IMR-90 (cell line): ENCODE results near the gene DMAC2. TPM values are rescaled to one million over a fixed set of nuclear protein-coding genes. Genes with fewer than 3 reads are reported as not detected.
A peak's percentile ranks its signal among the peaks of the same experiment; 100 is the strongest.

ENCODE experiments used
- ATAC-seq: fragments of 200-7000 bp; cut with Tn5 transposase; 2 replicates; pipeline ENCODE4 v1.9.1; 2020; ENCODE audit warnings: low read depth, mild to moderate bottlenecking, moderate library complexity
- BruUV-seq: library from RNA; stranded (reverse); fragments of 400-500 nt; replicated peaks from 2 replicates; lab custom pipeline; 2021; lab: Mats Ljungman, UMichigan
- CTCF ChIA-PET: fragments of 300-600 bp; formaldehyde crosslinking; extraction: SDS; loops from one replicate; lab custom pipeline; 2021; ENCODE audit warnings: antibody characterized with exemption; lab: Yijun Ruan, JAX
- POLR2A ChIA-PET: fragments of 300-600 bp; sonication (Branson Sonifier 250); formaldehyde crosslinking; loops from one replicate; lab custom pipeline; 2022; ENCODE audit warnings: antibody characterized with exemption; ENCODE audit not compliant: unreplicated experiment; lab: Charles Lee
- DNase-seq: peaks from one replicate; pipeline ENCODE4 v3.0.0; 2013
- H2AFZ ChIP-seq: replicated peaks from 2 replicates; pipeline ENCODE3; 2013; ENCODE audit warnings: low read length, mild to moderate bottlenecking; ENCODE audit not compliant: poor library complexity
- H2AK5ac ChIP-seq: 2 replicates; pipeline ENCODE4 v1.6.1; 2013; ENCODE audit warnings: low read depth, low read length, inconsistent platforms
- H2AK9ac ChIP-seq: replicated peaks from 2 replicates; pipeline ENCODE3; 2013; ENCODE audit warnings: mild to moderate bottlenecking, low read depth, low read length, moderate library complexity; ENCODE audit not compliant: poor library complexity
- H2BK120ac ChIP-seq: 2 replicates; pipeline ENCODE4 v1.6.1; 2013; ENCODE audit warnings: low read depth, low read length, inconsistent platforms
- H2BK15ac ChIP-seq: 3 replicates; pipeline ENCODE4 v1.6.1; 2013; ENCODE audit warnings: low read depth, low read length, inconsistent platforms
- H2BK20ac ChIP-seq: 2 replicates; pipeline ENCODE4 v1.6.1; 2013; ENCODE audit warnings: low read depth, mild to moderate bottlenecking, inconsistent platforms, low read length, moderate library complexity
- H2BK5ac ChIP-seq: 2 replicates; pipeline ENCODE4 v1.6.1; 2013; ENCODE audit warnings: mild to moderate bottlenecking, low read depth, low read length, inconsistent platforms; ENCODE audit not compliant: poor library complexity, severe bottlenecking
- H3K14ac ChIP-seq: replicated peaks from 2 replicates; pipeline ENCODE4 v1.6.1; 2013; ENCODE audit warnings: low read depth, low read length, inconsistent platforms
- H3K18ac ChIP-seq: 2 replicates; pipeline ENCODE4 v1.6.1; 2013; ENCODE audit warnings: low read depth, low read length, control low read depth
- H3K23ac ChIP-seq: 2 replicates; pipeline ENCODE4 v1.6.1; 2013; ENCODE audit warnings: low read depth, low read length, inconsistent platforms
- H3K27ac ChIP-seq: 2 replicates; pipeline ENCODE4 v1.5.1; 2013; ENCODE audit warnings: mild to moderate bottlenecking, control low read depth, low read length; ENCODE audit not compliant: insufficient read depth
- H3K27me3 ChIP-seq: 2 replicates; pipeline ENCODE4 v1.6.1; 2013; ENCODE audit warnings: low read length; ENCODE audit not compliant: control insufficient read depth, insufficient read depth
- H3K36me3 ChIP-seq: 2 replicates; pipeline ENCODE4 v1.6.1; 2013; ENCODE audit warnings: low read length, mixed read lengths; ENCODE audit not compliant: control insufficient read depth, insufficient read depth
- H3K4ac ChIP-seq: 2 replicates; pipeline ENCODE4 v1.6.1; 2013; ENCODE audit warnings: low read depth, low read length, inconsistent platforms
- H3K4me1 ChIP-seq: 2 replicates; pipeline ENCODE4 v1.6.1; 2013; ENCODE audit warnings: low read length, mixed read lengths; ENCODE audit not compliant: control insufficient read depth, insufficient read depth
- H3K4me2 ChIP-seq: 2 replicates; pipeline ENCODE4 v1.6.1; 2013; ENCODE audit warnings: low read depth, mild to moderate bottlenecking, control low read depth, low read length, moderate library complexity
- H3K4me3 ChIP-seq: 2 replicates; pipeline ENCODE4 v1.5.1; 2013; ENCODE audit warnings: low read depth, mild to moderate bottlenecking, control low read depth, low read length, moderate library complexity; ENCODE audit not compliant: insufficient read depth
- H3K56ac ChIP-seq: 2 replicates; pipeline ENCODE4 v1.6.1; 2013; ENCODE audit warnings: low read length, inconsistent platforms; ENCODE audit not compliant: insufficient read depth; ENCODE audit errors: extremely low read depth
- H3K79me1 ChIP-seq, 2 experiments: 2 replicates each; pipeline ENCODE4 v1.6.1; 2013; ENCODE audit warnings: low read length in 2 of 2, inconsistent platforms in 1 of 2, low read depth in 1 of 2
- H3K9ac ChIP-seq: 2 replicates; pipeline ENCODE4 v1.6.1; 2013; ENCODE audit warnings: low read depth, low read length, control low read depth
- H3K9me1 ChIP-seq: 2 replicates; pipeline ENCODE4 v1.6.1; 2013; ENCODE audit warnings: low read length, inconsistent platforms; ENCODE audit not compliant: insufficient read depth
- H3K9me3 ChIP-seq: 2 replicates; pipeline ENCODE4 v1.6.1; 2013; ENCODE audit warnings: low read length; ENCODE audit not compliant: control insufficient read depth, insufficient read depth
- H4K20me1 ChIP-seq: 2 replicates; pipeline ENCODE4 v1.6.1; 2013; ENCODE audit warnings: low read length, inconsistent platforms; ENCODE audit not compliant: insufficient read depth
- H4K5ac ChIP-seq: 2 replicates; pipeline ENCODE4 v1.6.1; 2013; ENCODE audit warnings: mild to moderate bottlenecking, low read depth, low read length, control low read depth
- H4K8ac ChIP-seq, 2 experiments: 2 replicates each; pipeline ENCODE4 v1.6.1; 2013; ENCODE audit warnings: low read depth in 2 of 2, low read length in 2 of 2, control low read depth in 1 of 2, inconsistent platforms in 1 of 2
- H4K91ac ChIP-seq: 2 replicates; pipeline ENCODE4 v1.6.1; 2013; ENCODE audit warnings: low read depth, low read length, inconsistent platforms; ENCODE audit not compliant: insufficient read depth
- BHLHE40 ChIP-seq: fragments of 150-350 bp; IDR thresholded peaks from 2 replicates; pipeline ENCODE4 v1.6.1; 2016; ENCODE audit warnings: mild to moderate bottlenecking, low read depth, low read length
- CEBPB ChIP-seq: IDR thresholded peaks from 2 replicates; pipeline ENCODE4 v1.6.1; 2012; ENCODE audit warnings: low read depth, low read length, improper control_type of control experiment
- CHD1 ChIP-seq: IDR thresholded peaks from 2 replicates; pipeline ENCODE4 v1.6.1; 2012; ENCODE audit warnings: low read depth, low read length, improper control_type of control experiment
- ELK1 ChIP-seq: fragments of 150-350 bp; IDR thresholded peaks from 2 replicates; pipeline ENCODE4 v1.6.1; 2016; ENCODE audit warnings: low read depth, mild to moderate bottlenecking, low read length, moderate library complexity, borderline replicate concordance
- FOS ChIP-seq: fragments of 150-350 bp; IDR thresholded peaks from 2 replicates; pipeline ENCODE4 v1.6.1; 2016; ENCODE audit warnings: low read depth, low read length
- MAFK ChIP-seq: IDR thresholded peaks from 2 replicates; pipeline ENCODE4 v1.6.1; 2012; ENCODE audit warnings: low read depth, low read length, improper control_type of control experiment
- MAZ ChIP-seq: IDR thresholded peaks from 2 replicates; pipeline ENCODE4 v1.6.1; 2012; ENCODE audit warnings: low read depth, mild to moderate bottlenecking, low read length, improper control_type of control experiment, moderate library complexity, borderline replicate concordance
- MXI1 ChIP-seq: IDR thresholded peaks from 2 replicates; pipeline ENCODE4 v1.6.1; 2012; ENCODE audit warnings: low read depth, mild to moderate bottlenecking, low read length, moderate library complexity, borderline replicate concordance
- NFE2L2 ChIP-seq: fragments of 150-350 bp; IDR thresholded peaks from 2 replicates; pipeline ENCODE4 v1.6.1; 2016; ENCODE audit warnings: low read depth, mild to moderate bottlenecking, low read length
- POLR2A ChIP-seq: IDR thresholded peaks from 2 replicates; pipeline ENCODE4 v1.6.1; 2012; ENCODE audit warnings: mild to moderate bottlenecking, low read depth, low read length
- RAD21 ChIP-seq: IDR thresholded peaks from 2 replicates; pipeline ENCODE4 v1.6.1; 2012; ENCODE audit warnings: low read length, improper control_type of control experiment
- RCOR1 ChIP-seq: IDR thresholded peaks from 2 replicates; pipeline ENCODE4 v1.6.1; 2012; ENCODE audit warnings: mild to moderate bottlenecking, low read length, improper control_type of control experiment; ENCODE audit not compliant: insufficient replicate concordance
- RFX5 ChIP-seq: IDR thresholded peaks from 2 replicates; pipeline ENCODE4 v1.8.0; 2012; ENCODE audit warnings: low read depth, mild to moderate bottlenecking, low read length, moderate library complexity
- SMC3 ChIP-seq: fragments of 150-350 bp; IDR thresholded peaks from 2 replicates; pipeline ENCODE4 v1.6.1; 2016; ENCODE audit warnings: low read depth, mild to moderate bottlenecking, antibody characterized with exemption, low read length, moderate library complexity
- USF2 ChIP-seq: fragments of 150-350 bp; IDR thresholded peaks from 2 replicates; pipeline ENCODE4 v1.6.1; 2017; ENCODE audit warnings: mild to moderate bottlenecking, antibody characterized with exemption, low read length, low read depth
- WGBS, 2 experiments: methylation state at CpG; one replicate each; pipeline versions ENCODE4 v1.1.5 to v1.1.7; 2013; ENCODE audit warnings: missing lambda C conversion rate in 2 of 2; ENCODE audit not compliant: insufficient read length in 1 of 2; ENCODE audit errors: extremely low coverage in 2 of 2; 5-methylcytosine and 5-hydroxymethylcytosine counted together
- dilution Hi-C: fragments of 300-500 bp; cut with HindIII; formaldehyde crosslinking; loops from one replicate; pipeline ENCODE4 v1.14.3; 2018; ENCODE audit warnings: low sequenced_read_pairs; ENCODE audit not compliant: unreplicated experiment
- in situ Hi-C: fragments of 300-500 bp; cut with MboI; formaldehyde crosslinking; loops from 3 replicates; pipeline ENCODE4 v1.14.3; 2019; ENCODE audit warnings: low sequenced_read_pairs, inconsistent platforms, mixed read lengths
- intact Hi-C: fragments of 100-400 bp; cut with micrococcal nuclease; formaldehyde crosslinking; loops from 2 replicates; pipeline ENCODE4 v1.10.0; 2022
- polyA plus RNA-seq, 3 experiments: library from polyadenylated mRNA; depleted of rRNA; stranded (reverse); fragments of >200 nt; gene quantifications; 2 replicates each; pipeline ENCODE4 v1.2.3, GENCODE V29; 2012; ENCODE audit warnings: low replicate concordance in 1 of 3
- total RNA-seq: library from RNA; depleted of rRNA; stranded (reverse); fragments of >200 nt; gene quantifications from 2 replicates; pipeline ENCODE4 v1.2.3, GENCODE V29; 2012
- TF ChIP-seq, protein P1 (sequence below): conservative IDR thresholded peaks from 2 replicates; pipeline ENCODE4 v1.5.1; 2012; ENCODE audit warnings: mild to moderate bottlenecking, low read depth, low read length, improper control_type of control experiment

Gene DMAC2
- total and polyA plus RNA-seq, 2 of the 4 experiments (the other 2 are of a cell fraction): 52.5 to 72.2 TPM

DNA sequence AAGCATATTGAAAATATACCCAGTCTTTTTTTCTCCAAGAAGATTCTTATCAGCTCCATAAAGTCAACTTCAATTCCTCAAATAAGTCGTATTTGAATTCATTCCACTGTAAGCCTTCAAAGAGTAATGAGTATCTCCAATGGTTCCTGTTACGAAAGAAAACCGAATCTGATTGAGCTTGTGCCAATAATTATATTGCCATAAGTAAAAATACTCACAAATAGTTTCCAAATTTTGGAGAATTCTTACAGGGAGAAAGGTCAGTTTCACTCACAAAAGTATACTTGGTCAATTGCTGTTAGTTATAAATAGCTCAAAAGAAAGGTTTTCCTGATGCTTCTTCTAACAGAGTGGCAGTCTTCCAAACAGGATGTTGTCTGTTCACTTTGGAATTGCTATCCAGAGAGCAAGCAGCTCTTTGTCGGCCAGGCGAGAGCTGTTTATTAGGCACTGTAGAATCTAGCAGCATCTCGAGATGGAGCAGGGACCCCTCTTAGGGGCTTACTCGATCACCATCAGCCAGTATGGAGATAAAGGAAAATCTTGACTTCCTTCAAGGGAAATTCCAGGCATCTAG is 16.7 kb upstream of the DMAC2 start:
- POLR2A ChIA-PET: no interaction called here
- peak overlapping the region; percentile 39; the same call in 1 of the 2 replicates for H2BK120ac ChIP-seq
- H4K8ac ChIP-seq: no peak overlapping the region; a peak in 1 of 4 replicates
- no peak overlapping the region for H3K4me3 ChIP-seq
- TF ChIP-seq RFX5 (no peak), BHLHE40 (no peak), USF2 (no peak), SMC3 (no peak), ELK1 (no peak), RAD21 (no peak), FOS (no peak), MAFK (no peak), POLR2A (no peak), MXI1 (no peak), CEBPB (no peak), MAZ (no peak), RCOR1 (no peak), CHD1 (no peak), NFE2L2 (no peak)
- TF ChIP-seq, protein P1, sequence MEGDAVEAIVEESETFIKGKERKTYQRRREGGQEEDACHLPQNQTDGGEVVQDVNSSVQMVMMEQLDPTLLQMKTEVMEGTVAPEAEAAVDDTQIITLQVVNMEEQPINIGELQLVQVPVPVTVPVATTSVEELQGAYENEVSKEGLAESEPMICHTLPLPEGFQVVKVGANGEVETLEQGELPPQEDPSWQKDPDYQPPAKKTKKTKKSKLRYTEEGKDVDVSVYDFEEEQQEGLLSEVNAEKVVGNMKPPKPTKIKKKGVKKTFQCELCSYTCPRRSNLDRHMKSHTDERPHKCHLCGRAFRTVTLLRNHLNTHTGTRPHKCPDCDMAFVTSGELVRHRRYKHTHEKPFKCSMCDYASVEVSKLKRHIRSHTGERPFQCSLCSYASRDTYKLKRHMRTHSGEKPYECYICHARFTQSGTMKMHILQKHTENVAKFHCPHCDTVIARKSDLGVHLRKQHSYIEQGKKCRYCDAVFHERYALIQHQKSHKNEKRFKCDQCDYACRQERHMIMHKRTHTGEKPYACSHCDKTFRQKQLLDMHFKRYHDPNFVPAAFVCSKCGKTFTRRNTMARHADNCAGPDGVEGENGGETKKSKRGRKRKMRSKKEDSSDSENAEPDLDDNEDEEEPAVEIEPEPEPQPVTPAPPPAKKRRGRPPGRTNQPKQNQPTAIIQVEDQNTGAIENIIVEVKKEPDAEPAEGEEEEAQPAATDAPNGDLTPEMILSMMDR: no peak
- H3K9me1 ChIP-seq: no peaks in the 10 kb centered on the region
- peak overlapping the region; percentile 63 for H2AFZ ChIP-seq
- no peaks in the 10 kb centered on the region for H3K79me1 ChIP-seq
- H3K56ac ChIP-seq: no peak overlapping the region
- no peak overlapping the region for H3K9ac ChIP-seq
- no peaks in the 10 kb centered on the region for H4K20me1 ChIP-seq
- H4K5ac ChIP-seq: no peak overlapping the region
- H3K27me3 ChIP-seq: no peaks in the 10 kb centered on the region; the same call in 1 of the 2 replicates
- no peak overlapping the region for H2AK9ac ChIP-seq
- no peaks in the 10 kb centered on the region for H3K9me3 ChIP-seq
- no peaks in the 10 kb centered on the region for H3K36me3 ChIP-seq
- no peak overlapping the region for H2BK20ac ChIP-seq
- no peak overlapping the region for H2BK15ac ChIP-seq
- no peak overlapping the region for H2BK5ac ChIP-seq
- no peak overlapping the region for H3K23ac ChIP-seq
- no peak overlapping the region for H2AK5ac ChIP-seq
- peak overlapping the region; percentile 2; the same call in 1 of the 2 replicates for H3K4me2 ChIP-seq
- no peak overlapping the region for H3K14ac ChIP-seq
- H3K4me1 ChIP-seq: no peaks in the 10 kb centered on the region
- intact Hi-C loops (no loop called here), in situ Hi-C loops (no loop called here), dilution Hi-C loops (no loop called here)
- CTCF ChIA-PET: interaction anchor here (1.8 kb wide), 1 partner anchor 116 kb away, joined by 4 read pairs; no protein-coding TSS in a partner anchor
- H4K91ac ChIP-seq: no peak overlapping the region
- DNase-seq (peak; percentile 56), ATAC-seq (peak; percentile 54; the same call in 1 of the 2 replicates)
- no peak overlapping the region for H3K27ac ChIP-seq
- WGBS, 2 experiments: no CpG with 5 or more reads among the region's 7 CpGs
- BruUV-seq: no TSS peak
- peak overlapping the region; percentile 40; the same call in 1 of the 2 replicates for H3K4ac ChIP-seq
- no peak overlapping the region for H3K18ac ChIP-seq
